ENCODE measurements around the gene ITPR3.

Gene ITPR3

DNA sequence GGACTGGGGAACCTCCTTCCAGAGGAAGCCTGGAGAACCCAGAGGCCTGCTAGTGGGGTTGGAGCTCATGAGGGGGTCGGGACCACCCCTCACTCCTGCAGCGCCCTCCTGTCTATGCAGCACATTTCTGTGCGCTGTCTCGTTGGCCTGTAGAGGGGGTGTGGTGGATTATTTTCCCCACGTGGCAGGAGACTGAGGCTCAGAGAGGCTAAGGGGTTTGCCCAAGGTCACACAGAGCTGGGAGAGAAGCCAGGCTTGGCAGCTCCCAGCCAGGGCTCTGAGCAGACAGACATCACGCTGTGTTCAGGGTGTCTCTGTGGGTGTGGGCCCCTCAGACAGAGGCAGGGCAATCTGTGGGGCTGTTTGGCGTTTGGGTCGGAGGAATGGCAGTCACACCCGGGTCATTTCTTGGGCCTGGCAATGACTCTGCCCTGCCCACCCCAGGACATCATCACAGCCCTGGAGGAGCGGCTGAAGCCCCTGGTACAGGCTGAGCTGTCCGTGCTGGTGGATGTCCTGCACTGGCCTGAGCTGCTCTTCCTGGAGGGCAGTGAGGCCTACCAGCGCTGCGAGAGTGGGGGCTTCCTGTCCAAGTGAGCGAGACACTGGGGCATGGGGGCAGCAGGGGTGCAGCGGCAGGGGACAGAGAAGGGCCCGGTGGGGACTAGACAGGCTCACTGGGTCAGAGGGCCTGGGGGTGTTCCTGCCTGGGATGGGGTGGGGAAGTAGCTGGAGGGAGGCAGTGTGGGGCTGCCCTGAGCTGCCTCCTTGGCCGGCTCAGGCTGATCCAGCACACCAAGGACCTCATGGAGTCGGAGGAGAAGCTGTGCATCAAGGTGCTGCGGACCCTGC is 62.7 kb downstream of the ITPR3 start:
- H3K4me3 ChIP-seq (ENCODE audit: low read depth in 1 of 2, low read length in 2 of 2) = no peak overlapping the region
- H3K36me3 ChIP-seq (ENCODE audit: control insufficient read depth in 1 of 2, insufficient read depth in 2 of 2, low read length in 2 of 2) = peaks cover 17 to 56% of the 10 kb centered on the region in 2 donors
- no peaks in the 10 kb centered on the region for H3K9me3 ChIP-seq (ENCODE audit: control insufficient read depth in 1 of 2, low read length in 2 of 2)
- H3K27me3 ChIP-seq (ENCODE audit: low read depth, low read length) = no peaks in the 10 kb centered on the region
- H3K4me1 ChIP-seq (ENCODE audit: control insufficient read depth in 1 of 2, insufficient read depth in 2 of 2, low read length in 2 of 2) = peaks cover 0 to 6% of the 10 kb centered on the region in 2 donors
- no peak overlapping the region for H3K27ac ChIP-seq (ENCODE audit: low read length)

DNA sequence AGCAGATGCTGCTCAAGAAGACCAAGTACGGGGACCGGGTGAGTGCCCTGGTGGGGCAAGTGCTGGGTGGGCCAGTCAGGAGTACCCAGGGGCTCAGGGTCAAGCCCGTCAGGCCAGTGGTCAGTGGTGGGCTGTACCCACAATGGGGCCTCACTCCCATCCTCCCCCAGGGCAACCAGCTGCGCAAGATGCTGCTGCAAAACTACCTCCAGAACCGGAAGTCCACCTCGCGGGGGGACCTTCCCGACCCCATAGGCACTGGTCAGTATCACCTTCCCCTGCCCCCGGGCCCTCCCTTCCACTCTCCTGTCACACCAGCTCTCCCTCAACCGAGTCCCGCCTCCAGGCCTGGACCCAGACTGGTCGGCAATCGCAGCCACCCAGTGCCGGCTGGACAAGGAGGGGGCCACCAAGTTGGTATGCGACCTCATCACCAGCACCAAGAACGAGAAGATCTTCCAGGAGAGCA is 63.3 kb downstream of the ITPR3 start:
- peaks cover 0 to 6% of the 10 kb centered on the region in 2 donors for H3K4me1 ChIP-seq (ENCODE audit: control insufficient read depth in 1 of 2, insufficient read depth in 2 of 2, low read length in 2 of 2)
- no peaks in the 10 kb centered on the region for H3K9me3 ChIP-seq (ENCODE audit: control insufficient read depth in 1 of 2, low read length in 2 of 2)
- no peak overlapping the region for H3K4me3 ChIP-seq (ENCODE audit: low read depth in 1 of 2, low read length in 2 of 2)
- no peak overlapping the region for H3K27ac ChIP-seq (ENCODE audit: low read length)
- no peaks in the 10 kb centered on the region for H3K27me3 ChIP-seq (ENCODE audit: low read depth, low read length)
- H3K36me3 ChIP-seq (ENCODE audit: control insufficient read depth in 1 of 2, insufficient read depth in 2 of 2, low read length in 2 of 2) = peaks cover 13 to 62% of the 10 kb centered on the region in 2 donors

DNA sequence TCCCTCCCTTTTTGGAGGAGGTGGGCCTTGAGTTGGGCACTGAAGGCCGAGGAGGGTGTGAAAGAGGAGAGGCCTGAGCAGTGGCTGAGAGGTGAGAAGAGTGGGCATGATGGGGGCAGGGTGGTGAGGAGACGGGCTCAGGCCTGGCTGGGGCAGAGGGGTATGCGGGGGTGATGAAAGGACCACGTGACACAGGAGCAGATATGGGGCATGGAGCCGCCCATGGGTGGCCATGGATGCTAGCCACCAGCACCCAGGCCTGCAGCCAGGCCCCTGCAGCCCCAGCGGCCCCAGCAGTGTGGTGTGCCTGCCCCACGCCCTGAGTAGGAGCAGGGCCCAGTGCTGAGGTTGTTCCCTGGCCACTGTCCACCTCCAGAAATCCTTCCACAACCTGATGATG is 63.9 kb downstream of the ITPR3 start:
- H3K27ac ChIP-seq (ENCODE audit: low read length) = no peak overlapping the region
- H3K27me3 ChIP-seq (ENCODE audit: low read depth, low read length) = no peaks in the 10 kb centered on the region
- no peaks in the 10 kb centered on the region for H3K9me3 ChIP-seq (ENCODE audit: control insufficient read depth in 1 of 2, low read length in 2 of 2)
- peaks cover 0 to 6% of the 10 kb centered on the region in 2 donors for H3K4me1 ChIP-seq (ENCODE audit: control insufficient read depth in 1 of 2, insufficient read depth in 2 of 2, low read length in 2 of 2)
- peaks cover 18 to 56% of the 10 kb centered on the region in 2 donors for H3K36me3 ChIP-seq (ENCODE audit: control insufficient read depth in 1 of 2, insufficient read depth in 2 of 2, low read length in 2 of 2)
- H3K4me3 ChIP-seq (ENCODE audit: low read depth in 1 of 2, low read length in 2 of 2) = no peak overlapping the region

DNA sequence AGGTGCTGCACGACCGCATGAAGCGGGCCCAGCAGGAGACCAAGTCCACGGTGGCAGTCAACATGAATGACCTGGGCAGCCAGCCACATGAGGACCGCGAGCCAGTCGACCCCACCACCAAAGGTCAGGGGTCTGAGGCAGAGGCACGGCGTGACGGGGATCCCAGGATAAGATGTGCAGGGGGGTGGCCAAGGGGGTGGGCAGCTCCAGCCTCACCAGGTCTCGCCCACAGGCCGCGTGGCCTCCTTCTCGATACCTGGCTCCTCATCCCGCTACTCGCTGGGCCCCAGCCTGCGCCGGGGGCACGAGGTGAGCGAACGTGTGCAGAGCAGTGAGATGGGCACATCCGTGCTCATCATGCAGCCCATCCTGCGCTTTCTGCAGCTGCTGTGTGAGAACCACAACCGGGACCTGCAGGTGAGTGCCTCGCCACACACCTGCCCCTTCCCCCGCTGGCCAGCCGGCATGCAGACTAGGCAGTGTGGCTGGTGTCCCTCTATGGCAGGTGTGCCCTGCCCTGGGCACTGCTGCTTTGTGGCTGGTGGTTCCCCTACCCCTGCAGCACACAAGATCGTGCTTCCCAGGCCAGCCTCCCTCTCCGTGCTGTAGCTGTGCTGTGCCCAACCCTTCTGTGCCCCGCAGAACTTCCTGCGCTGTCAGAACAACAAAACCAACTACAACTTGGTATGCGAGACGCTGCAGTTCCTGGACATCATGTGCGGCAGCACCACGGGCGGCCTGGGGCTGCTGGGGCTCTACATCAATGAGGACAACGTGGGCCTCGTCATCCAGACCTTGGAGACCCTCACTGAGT is 64.5 kb downstream of the ITPR3 start:
- no peak overlapping the region for H3K4me3 ChIP-seq (ENCODE audit: low read depth in 1 of 2, low read length in 2 of 2)

DNA sequence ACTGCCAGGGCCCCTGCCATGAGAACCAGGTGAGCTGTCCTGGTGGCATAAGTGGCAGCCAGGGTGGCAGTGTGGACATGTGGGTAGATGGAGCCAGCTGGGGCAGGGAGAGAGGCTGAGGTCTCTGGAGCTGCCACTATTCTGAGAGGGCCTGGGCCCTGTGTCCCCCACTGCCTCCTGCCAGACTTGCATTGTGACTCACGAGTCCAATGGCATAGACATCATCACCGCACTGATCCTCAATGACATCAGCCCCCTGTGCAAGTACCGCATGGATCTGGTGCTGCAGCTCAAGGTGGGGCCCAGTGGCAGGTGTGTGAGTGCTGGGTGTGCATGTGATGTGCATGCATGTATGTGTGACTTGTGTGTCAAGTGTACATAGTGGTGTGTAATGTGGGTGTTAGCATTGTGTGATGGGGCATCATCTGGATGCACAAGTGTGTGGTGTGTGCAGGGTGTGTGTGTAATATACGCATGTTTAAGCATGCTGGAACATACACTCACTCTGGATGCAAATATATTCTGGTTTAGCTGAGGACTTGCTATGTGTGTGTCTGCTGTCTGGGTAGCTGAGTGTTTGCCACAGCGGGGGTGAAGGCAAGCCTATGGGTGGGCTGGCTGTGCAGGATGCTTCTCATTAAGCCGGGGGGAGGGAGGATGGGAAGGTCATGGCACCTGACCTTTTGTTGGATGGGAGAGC is 65.3 kb downstream of the ITPR3 start:
- Histone ChIP-seq H3K27ac (ENCODE audit: low read length) (no peak overlapping the region), H3K4me1 (ENCODE audit: control insufficient read depth in 1 of 2, insufficient read depth in 2 of 2, low read length in 2 of 2) (peaks cover 0 to 6% of the 10 kb centered on the region in 2 donors), H3K36me3 (ENCODE audit: control insufficient read depth in 1 of 2, insufficient read depth in 2 of 2, low read length in 2 of 2) (peaks cover 28 to 57% of the 10 kb centered on the region in 2 donors), H3K27me3 (ENCODE audit: low read depth, low read length) (no peaks in the 10 kb centered on the region), H3K9me3 (ENCODE audit: control insufficient read depth in 1 of 2, low read length in 2 of 2) (no peaks in the 10 kb centered on the region), H3K4me3 (ENCODE audit: low read depth in 1 of 2, low read length in 2 of 2) (no peak overlapping the region)

More for the DNA sequence above, 64.5 kb downstream of the ITPR3 start:
- no peak overlapping the region for H3K27ac ChIP-seq (ENCODE audit: low read length)
- no peaks in the 10 kb centered on the region for H3K9me3 ChIP-seq (ENCODE audit: control insufficient read depth in 1 of 2, low read length in 2 of 2)
- peaks cover 23 to 55% of the 10 kb centered on the region in 2 donors for H3K36me3 ChIP-seq (ENCODE audit: control insufficient read depth in 1 of 2, insufficient read depth in 2 of 2, low read length in 2 of 2)
- peaks cover 0 to 6% of the 10 kb centered on the region in 2 donors for H3K4me1 ChIP-seq (ENCODE audit: control insufficient read depth in 1 of 2, insufficient read depth in 2 of 2, low read length in 2 of 2)
- H3K27me3 ChIP-seq (ENCODE audit: low read depth, low read length) = no peaks in the 10 kb centered on the region

DNA sequence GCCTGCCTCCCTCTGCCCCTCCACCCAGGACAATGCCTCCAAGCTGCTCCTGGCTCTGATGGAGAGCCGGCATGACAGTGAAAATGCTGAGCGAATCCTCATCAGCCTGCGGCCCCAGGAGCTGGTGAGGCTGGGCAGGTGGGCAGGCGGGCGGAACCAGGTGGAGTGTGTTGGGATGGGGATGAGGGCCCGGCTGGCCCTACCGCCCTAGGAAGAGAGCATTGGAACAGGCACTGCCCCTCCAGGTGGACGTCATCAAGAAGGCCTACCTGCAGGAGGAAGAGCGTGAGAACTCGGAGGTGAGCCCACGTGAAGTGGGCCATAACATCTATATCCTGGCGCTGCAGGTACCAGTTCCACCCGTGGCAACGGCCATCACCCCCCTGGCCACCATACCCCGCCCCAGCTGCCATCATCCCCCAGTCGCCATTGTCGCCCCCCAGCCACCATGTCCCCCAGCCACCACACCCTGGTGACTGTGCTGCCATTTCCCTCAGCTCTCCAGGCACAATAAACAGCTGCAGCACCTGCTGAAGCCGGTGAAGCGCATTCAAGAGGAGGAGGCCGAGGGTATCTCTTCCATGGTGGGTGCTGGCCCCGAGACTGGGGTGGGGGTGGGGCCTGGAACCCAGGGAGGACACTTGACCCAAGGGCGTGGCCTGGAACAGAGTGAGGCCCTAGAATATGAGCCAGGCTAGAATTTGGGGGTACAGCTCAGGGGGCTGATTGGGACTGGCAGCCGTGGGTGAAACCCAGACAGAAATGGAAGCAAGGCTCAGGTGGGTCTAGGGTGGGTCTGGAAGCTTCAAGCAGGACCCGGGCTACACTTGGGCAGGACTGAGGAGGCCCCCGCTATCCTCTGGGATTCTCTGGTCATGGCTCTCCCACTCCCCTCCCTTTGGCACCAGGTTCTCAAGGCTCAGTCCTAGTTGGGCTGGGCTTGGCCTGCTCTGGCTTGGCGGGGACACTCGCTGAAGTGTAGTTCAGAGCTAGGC is 66.2 kb downstream of the ITPR3 start:
- no peak overlapping the region for H3K4me3 ChIP-seq (ENCODE audit: low read depth in 1 of 2, low read length in 2 of 2)
- H3K36me3 ChIP-seq (ENCODE audit: control insufficient read depth in 1 of 2, insufficient read depth in 2 of 2, low read length in 2 of 2) = peaks cover 28 to 57% of the 10 kb centered on the region in 2 donors
- no peak overlapping the region for H3K27ac ChIP-seq (ENCODE audit: low read length)
- peaks cover 0 to 6% of the 10 kb centered on the region in 2 donors for H3K4me1 ChIP-seq (ENCODE audit: control insufficient read depth in 1 of 2, insufficient read depth in 2 of 2, low read length in 2 of 2)
- H3K27me3 ChIP-seq (ENCODE audit: low read depth, low read length) = no peaks in the 10 kb centered on the region
- H3K9me3 ChIP-seq (ENCODE audit: control insufficient read depth in 1 of 2, low read length in 2 of 2) = no peaks in the 10 kb centered on the region

DNA sequence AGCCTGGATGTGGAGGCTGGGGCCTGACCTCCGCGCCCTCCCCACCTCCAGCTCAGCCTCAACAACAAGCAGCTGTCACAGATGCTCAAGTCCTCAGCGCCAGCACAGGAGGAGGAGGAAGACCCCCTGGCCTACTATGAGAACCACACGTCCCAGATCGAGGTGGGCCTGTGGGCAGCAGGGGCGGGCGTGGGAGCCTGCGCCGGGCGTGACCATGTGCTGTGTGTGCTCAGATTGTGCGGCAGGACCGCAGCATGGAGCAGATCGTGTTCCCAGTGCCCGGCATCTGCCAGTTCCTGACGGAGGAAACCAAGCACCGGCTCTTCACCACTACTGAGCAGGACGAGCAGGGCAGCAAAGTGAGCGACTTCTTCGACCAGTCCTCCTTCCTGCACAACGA is 66.9 kb downstream of the ITPR3 start:
- H3K27ac ChIP-seq (ENCODE audit: low read length) = no peak overlapping the region
- H3K9me3 ChIP-seq (ENCODE audit: control insufficient read depth in 1 of 2, low read length in 2 of 2) = no peaks in the 10 kb centered on the region
- H3K4me1 ChIP-seq (ENCODE audit: control insufficient read depth in 1 of 2, insufficient read depth in 2 of 2, low read length in 2 of 2) = peaks cover 2 to 11% of the 10 kb centered on the region in 2 donors
- peaks cover 28 to 57% of the 10 kb centered on the region in 2 donors for H3K36me3 ChIP-seq (ENCODE audit: control insufficient read depth in 1 of 2, insufficient read depth in 2 of 2, low read length in 2 of 2)
- H3K4me3 ChIP-seq (ENCODE audit: low read depth in 1 of 2, low read length in 2 of 2) = no peak overlapping the region
- H3K27me3 ChIP-seq (ENCODE audit: low read depth, low read length) = no peaks in the 10 kb centered on the region

DNA sequence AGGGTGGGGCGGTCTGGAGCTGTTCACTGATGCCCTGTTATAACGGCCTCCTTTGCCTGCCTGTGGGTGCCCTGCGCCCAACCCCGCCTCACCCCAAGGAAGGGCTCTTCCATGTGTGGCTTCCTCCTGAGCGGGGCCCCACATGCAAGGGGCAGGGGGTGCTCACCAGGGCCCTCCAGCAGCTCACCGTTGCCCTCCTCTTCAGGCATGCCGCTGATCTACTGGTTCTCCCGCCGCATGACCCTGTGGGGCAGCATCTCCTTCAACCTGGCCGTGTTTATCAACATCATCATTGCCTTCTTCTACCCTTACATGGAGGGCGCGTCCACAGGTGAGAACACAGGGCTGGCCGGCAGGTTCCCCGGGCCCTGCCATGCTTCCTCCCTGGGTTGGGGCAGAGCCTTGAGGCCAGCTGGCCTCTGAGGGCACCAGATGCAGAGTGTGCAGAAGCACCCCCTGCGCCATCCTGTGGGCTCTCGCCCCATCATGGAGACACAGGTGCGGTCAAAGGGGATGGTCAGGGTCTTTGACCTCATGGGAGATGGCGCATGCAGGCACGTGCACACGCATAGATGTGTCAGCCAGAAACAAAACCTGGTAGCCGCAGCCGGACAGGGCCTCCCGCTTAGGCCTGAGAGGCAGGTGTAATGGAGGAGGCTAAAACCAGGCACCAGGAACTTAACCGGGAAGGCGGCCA is 67.5 kb downstream of the ITPR3 start:
- H3K36me3 ChIP-seq (ENCODE audit: control insufficient read depth in 1 of 2, insufficient read depth in 2 of 2, low read length in 2 of 2) = peaks cover 34 to 57% of the 10 kb centered on the region in 2 donors

DNA sequence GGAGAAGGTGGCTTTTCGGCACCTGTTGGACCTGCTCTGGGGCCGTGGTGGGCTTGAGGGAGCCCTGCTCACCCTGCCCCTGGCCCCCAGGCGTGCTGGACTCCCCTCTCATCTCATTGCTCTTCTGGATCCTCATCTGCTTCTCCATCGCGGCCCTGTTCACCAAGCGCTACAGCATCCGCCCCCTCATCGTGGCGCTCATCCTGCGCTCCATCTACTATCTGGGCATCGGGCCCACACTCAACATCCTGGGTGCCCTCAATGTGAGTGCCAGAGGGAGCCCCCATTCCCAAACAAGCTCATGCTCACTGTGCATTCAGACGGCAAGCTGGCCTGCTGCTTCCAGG is 68.0 kb downstream of the ITPR3 start:
- Histone ChIP-seq H3K4me1 (ENCODE audit: control insufficient read depth in 1 of 2, insufficient read depth in 2 of 2, low read length in 2 of 2) (peaks cover 4 to 18% of the 10 kb centered on the region in 2 donors), H3K4me3 (ENCODE audit: low read depth in 1 of 2, low read length in 2 of 2) (no peak overlapping the region), H3K36me3 (ENCODE audit: control insufficient read depth in 1 of 2, insufficient read depth in 2 of 2, low read length in 2 of 2) (peaks cover 38 to 55% of the 10 kb centered on the region in 2 donors), H3K27ac (ENCODE audit: low read length) (no peak overlapping the region), H3K27me3 (ENCODE audit: low read depth, low read length) (no peaks in the 10 kb centered on the region), H3K9me3 (ENCODE audit: control insufficient read depth in 1 of 2, low read length in 2 of 2) (no peaks in the 10 kb centered on the region)

More for the DNA sequence above, 67.5 kb downstream of the ITPR3 start:
- H3K9me3 ChIP-seq (ENCODE audit: control insufficient read depth in 1 of 2, low read length in 2 of 2) = no peaks in the 10 kb centered on the region
- no peak overlapping the region for H3K4me3 ChIP-seq (ENCODE audit: low read depth in 1 of 2, low read length in 2 of 2)
- no peaks in the 10 kb centered on the region for H3K27me3 ChIP-seq (ENCODE audit: low read depth, low read length)
- no peak overlapping the region for H3K27ac ChIP-seq (ENCODE audit: low read length)
- peaks cover 4 to 17% of the 10 kb centered on the region in 2 donors for H3K4me1 ChIP-seq (ENCODE audit: control insufficient read depth in 1 of 2, insufficient read depth in 2 of 2, low read length in 2 of 2)

DNA sequence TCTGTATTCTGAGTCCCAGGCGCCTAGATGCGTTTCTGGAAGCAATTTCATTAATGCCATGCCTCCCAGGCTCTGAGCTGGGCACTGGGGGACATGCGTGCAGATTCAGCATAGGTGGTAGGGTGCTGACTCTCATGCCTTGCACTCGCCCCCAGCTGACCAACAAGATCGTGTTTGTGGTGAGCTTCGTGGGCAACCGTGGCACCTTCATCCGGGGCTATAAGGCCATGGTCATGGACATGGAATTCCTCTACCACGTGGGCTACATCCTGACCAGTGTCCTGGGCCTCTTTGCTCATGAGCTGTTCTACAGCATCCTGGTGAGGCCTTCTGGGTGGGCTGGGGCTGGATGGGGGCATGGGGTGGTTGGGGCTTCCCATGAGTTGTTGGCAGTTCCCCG is 68.8 kb downstream of the ITPR3 start:
- Histone ChIP-seq H3K9me3 (ENCODE audit: control insufficient read depth in 1 of 2, low read length in 2 of 2) (no peaks in the 10 kb centered on the region), H3K4me3 (ENCODE audit: low read depth in 1 of 2, low read length in 2 of 2) (no peak overlapping the region), H3K27ac (ENCODE audit: low read length) (no peak overlapping the region), H3K4me1 (ENCODE audit: control insufficient read depth in 1 of 2, insufficient read depth in 2 of 2, low read length in 2 of 2) (peaks cover 4 to 22% of the 10 kb centered on the region in 2 donors), H3K36me3 (ENCODE audit: control insufficient read depth in 1 of 2, insufficient read depth in 2 of 2, low read length in 2 of 2) (peaks cover 40 to 50% of the 10 kb centered on the region in 2 donors), H3K27me3 (ENCODE audit: low read depth, low read length) (no peaks in the 10 kb centered on the region)
